PC-3 (cell line): ENCODE results near the gene KIAA1328. TPM values are rescaled to one million over a fixed set of nuclear protein-coding genes. Genes with fewer than 3 reads are reported as not detected.

ENCODE experiments used
- ATAC-seq: fragments of 200-7000 bp; cut with Tn5 transposase; 2 replicates; pipeline ENCODE4 v1.9.1; 2020; ENCODE audit warnings: mild to moderate bottlenecking, moderate library complexity
- BruUV-seq: library from RNA; stranded (reverse); fragments of 400-500 nt; replicated peaks from 2 replicates; lab custom pipeline; 2021; lab: Mats Ljungman, UMichigan
- CTCF ChIA-PET: fragments of 300-600 bp; sonication (Branson Sonifier 250); formaldehyde crosslinking; loops from one replicate; lab custom pipeline; 2022; ENCODE audit warnings: antibody characterized with exemption; lab: Charles Lee
- POLR2A ChIA-PET: fragments of 300-600 bp; sonication (Branson Sonifier 250); formaldehyde crosslinking; loops from one replicate; lab custom pipeline; 2022; ENCODE audit warnings: antibody characterized with exemption; ENCODE audit not compliant: unreplicated experiment; lab: Charles Lee
- DNase-seq: peaks from one replicate; pipeline ENCODE4 v3.0.0-alpha.2; 2015
- H2AFZ ChIP-seq: fragments of 300-600 bp; sonication (generic); 2 replicates; pipeline ENCODE4 v1.6.0; 2016; ENCODE audit warnings: antibody characterized with exemption, low read length
- H3F3A ChIP-seq: fragments of 300-600 bp; sonication (generic); one replicate; pipeline ENCODE4 v1.6.0; 2017; ENCODE audit warnings: antibody characterized with exemption, low read length, control low read depth, mild to moderate bottlenecking; ENCODE audit not compliant: unreplicated experiment
- H3K27ac ChIP-seq: fragments of 300-600 bp; sonication (generic); 2 replicates; pipeline ENCODE4 v1.5.1; 2016; ENCODE audit warnings: mild to moderate bottlenecking, low read length
- H3K27me3 ChIP-seq: fragments of 300-600 bp; sonication (generic); 2 replicates; pipeline ENCODE4 v1.6.1; 2016; ENCODE audit warnings: low read length, mixed read lengths
- H3K36me3 ChIP-seq: fragments of 300-600 bp; sonication (generic); 2 replicates; pipeline ENCODE4 v1.6.1; 2016; ENCODE audit warnings: low read depth, mixed run types, low read length, mixed read lengths
- H3K4me1 ChIP-seq: fragments of 300-600 bp; sonication (generic); 2 replicates; pipeline ENCODE4 v1.5.1; 2016; ENCODE audit warnings: low read length; ENCODE audit not compliant: insufficient read depth
- H3K4me2 ChIP-seq: fragments of 300-600 bp; sonication (generic); 2 replicates; pipeline ENCODE4 v1.6.0; 2016; ENCODE audit warnings: low read length
- H3K4me3 ChIP-seq: fragments of 300-600 bp; sonication (generic); 2 replicates; pipeline ENCODE4 v1.5.1; 2016; ENCODE audit warnings: mild to moderate bottlenecking, low read length, mixed read lengths
- H3K79me2 ChIP-seq: fragments of 300-600 bp; sonication (generic); 2 replicates; pipeline ENCODE4 v1.6.1; 2017; ENCODE audit warnings: low read length, mixed read lengths
- H3K9ac ChIP-seq: fragments of 300-600 bp; sonication (generic); 2 replicates; pipeline ENCODE4 v1.6.0; 2016; ENCODE audit warnings: mild to moderate bottlenecking, low read length
- H3K9me2 ChIP-seq: fragments of 300-600 bp; sonication (generic); replicated peaks from 2 replicates; pipeline ENCODE4 v1.6.1; 2016; ENCODE audit warnings: mixed run types, low read length, mixed read lengths
- H3K9me3 ChIP-seq: fragments of 300-600 bp; sonication (generic); 2 replicates; pipeline ENCODE4 v1.6.1; 2016; ENCODE audit warnings: low read length, mixed read lengths
- H4K20me1 ChIP-seq: fragments of 300-600 bp; sonication (generic); 2 replicates; pipeline ENCODE4 v1.6.1; 2016; ENCODE audit warnings: low read length, mixed read lengths
- CTCF ChIP-seq: fragments of 300-600 bp; sonication (generic); conservative IDR thresholded peaks from 2 replicates; pipeline ENCODE4 v1.5.1; 2017; ENCODE audit warnings: antibody characterized with exemption, low read depth, mild to moderate bottlenecking, low read length
- EZH2 ChIP-seq: fragments of 300-600 bp; sonication (generic); IDR thresholded peaks from one replicate; pipeline ENCODE4 v1.6.1; 2017; ENCODE audit warnings: antibody characterized with exemption, mild to moderate bottlenecking, low read length; ENCODE audit not compliant: unreplicated experiment
- EZH2phosphoT487 ChIP-seq: fragments of 300-600 bp; sonication (generic); IDR thresholded peaks from 2 replicates; pipeline ENCODE4 v1.6.1; 2018; ENCODE audit warnings: mild to moderate bottlenecking, antibody characterized with exemption, low read length, borderline replicate concordance
- intact Hi-C: fragments of 100-400 bp; cut with micrococcal nuclease; formaldehyde crosslinking; loops from 2 replicates; pipeline ENCODE4 v1.9.0; 2023
- total RNA-seq: library from RNA; depleted of rRNA; stranded (reverse); fragments of >200 nt; gene quantifications from 2 replicates; pipeline ENCODE4 v1.2.3, GENCODE V29; 2014

Gene KIAA1328
- total RNA-seq, 1 experiment from 2014 or later = 4.4 TPM

DNA sequence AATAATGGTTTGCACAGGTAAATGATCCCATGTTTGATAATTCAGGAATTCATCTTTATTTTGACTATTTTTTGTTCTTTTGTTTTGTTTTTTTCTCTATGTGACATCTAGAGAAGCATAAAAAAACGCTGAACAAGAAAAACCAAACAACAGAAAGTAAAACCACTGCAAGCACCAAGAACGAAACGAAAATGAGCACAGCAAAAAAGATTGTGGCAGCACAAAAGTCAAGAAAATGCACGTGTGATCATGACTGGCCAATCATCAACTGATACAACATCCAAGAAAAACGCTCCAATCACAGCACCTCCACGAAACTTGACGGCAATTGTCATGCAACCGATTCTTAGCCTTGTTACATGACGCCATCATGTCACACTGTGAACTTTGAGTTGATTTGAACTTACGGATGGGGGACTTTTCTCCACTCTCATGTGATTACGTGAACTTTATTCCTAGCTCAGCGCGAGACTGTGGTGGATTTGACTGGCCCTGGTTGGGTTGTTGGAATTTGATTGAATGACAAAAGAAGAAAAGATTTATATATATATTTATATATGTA lies 417.9 kb downstream of the KIAA1328 start:
- Histone ChIP-seq H3K27me3 (no peaks in the 10 kb centered on the region), H3K4me1 (no peaks in the 10 kb centered on the region), H3K79me2 (no peaks in the 10 kb centered on the region), H3K4me3 (no peak overlapping the region), H3K4me2 (no peak overlapping the region), H3K9ac (no peak overlapping the region), H3K27ac (no peak overlapping the region), H3K36me3 (no peaks in the 10 kb centered on the region), H4K20me1 (no peaks in the 10 kb centered on the region), H3K9me2 (no peaks in the 10 kb centered on the region), H3K9me3 (no peaks in the 10 kb centered on the region), H2AFZ (no peak overlapping the region), H3F3A (no peaks in the 10 kb centered on the region)
- intact Hi-C loops = no loop called here
- POLR2A ChIA-PET = no interaction called here
- DNase-seq (no peak), ATAC-seq (no peak)
- CTCF ChIA-PET = no interaction called here
- BruUV-seq = no TSS peak
- TF ChIP-seq EZH2phosphoT487 = no peak
- no peak for TF ChIP-seq CTCF
- no peak for TF ChIP-seq EZH2

- Histone ChIP-seq H3K4me2 (no peak overlapping the region), H3K4me1 (no peaks in the 10 kb centered on the region), H3K9ac (no peak overlapping the region), H3K36me3 (no peaks in the 10 kb centered on the region), H2AFZ (no peak overlapping the region), H3K9me3 (no peaks in the 10 kb centered on the region), H3K27ac (no peak overlapping the region), H3K79me2 (no peaks in the 10 kb centered on the region), H3K27me3 (no peaks in the 10 kb centered on the region), H3F3A (no peaks in the 10 kb centered on the region), H3K9me2 (no peaks in the 10 kb centered on the region), H3K4me3 (no peak overlapping the region), H4K20me1 (no peaks in the 10 kb centered on the region)
- POLR2A ChIA-PET = no interaction called here
- no peak for ATAC-seq
- no peak for DNase-seq
- no TSS peak for BruUV-seq
- CTCF ChIA-PET = no interaction called here
- intact Hi-C loops = no loop called here
- TF ChIP-seq EZH2 (no peak), CTCF (no peak), EZH2phosphoT487 (no peak)
Observed at GRCh38 chr18:37247497-37248161, 418.7 kb downstream of the KIAA1328 start.

- ATAC-seq (no peak), DNase-seq (no peak)
- Histone ChIP-seq H3K9me2 (no peaks in the 10 kb centered on the region), H3K4me3 (no peak overlapping the region), H3K9ac (no peak overlapping the region), H3K9me3 (no peaks in the 10 kb centered on the region), H3K27me3 (no peaks in the 10 kb centered on the region), H4K20me1 (no peaks in the 10 kb centered on the region), H3K4me2 (no peak overlapping the region), H3K79me2 (no peaks in the 10 kb centered on the region), H3K4me1 (no peaks in the 10 kb centered on the region), H3K27ac (no peak overlapping the region), H2AFZ (no peak overlapping the region), H3F3A (no peaks in the 10 kb centered on the region), H3K36me3 (no peaks in the 10 kb centered on the region)
- POLR2A ChIA-PET = no interaction called here
- no peak for TF ChIP-seq CTCF
- TF ChIP-seq EZH2 = no peak
- TF ChIP-seq EZH2phosphoT487 = no peak
- CTCF ChIA-PET = no interaction called here
- no TSS peak for BruUV-seq
- intact Hi-C loops = no loop called here
Observed at GRCh38 chr18:37248281-37248680, 419.4 kb downstream of the KIAA1328 start.
